ENCODE data around the gene AGBL3. TPM values are rescaled to one million over a fixed set of nuclear protein-coding genes. Genes with fewer than 3 reads are reported as not detected.

Gene AGBL3
- polyA plus RNA-seq, 2 of the 4 experiments (the other 2 are of a cell fraction), result 2.2 to 4.3 TPM

DNA sequence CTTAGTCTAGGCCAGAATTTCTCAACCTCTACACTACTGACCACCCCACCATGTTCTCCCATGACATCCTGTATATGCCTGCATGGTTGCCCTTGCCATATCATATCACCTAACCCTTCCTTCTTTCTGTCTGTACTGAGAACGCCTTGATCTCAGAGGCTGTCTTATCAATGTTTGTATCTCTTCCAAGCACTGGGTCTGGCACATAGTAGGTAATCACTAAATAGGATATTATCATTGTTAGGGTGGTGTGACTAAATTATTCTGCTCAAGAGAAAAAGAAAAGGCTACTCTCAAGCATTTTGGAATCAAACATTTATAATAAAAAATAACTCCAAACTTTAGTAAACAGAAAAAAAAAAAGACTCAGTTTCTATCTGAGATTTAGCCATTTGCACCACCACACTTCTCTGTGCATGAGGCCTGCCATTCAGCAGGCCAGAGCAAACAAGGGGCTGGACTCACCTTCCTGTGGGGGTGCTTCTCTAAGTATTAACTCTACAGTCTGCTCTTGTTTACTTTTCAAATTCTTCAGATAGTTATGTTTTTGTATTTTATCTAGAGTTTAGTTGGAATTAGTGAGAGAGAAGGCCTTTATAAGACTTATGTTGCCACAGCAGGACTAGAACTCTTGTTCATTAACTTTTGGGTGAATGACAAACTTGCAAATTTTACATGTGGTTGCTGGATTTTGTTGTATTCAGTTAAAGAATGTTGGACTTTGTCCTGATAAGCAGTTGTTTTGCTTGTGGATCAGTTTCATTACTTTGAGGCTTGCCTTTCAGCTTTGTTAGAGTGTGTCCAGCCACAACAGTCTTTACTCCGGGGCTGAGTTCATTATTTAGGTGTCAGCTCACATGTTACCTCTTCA lies 5.4 kb downstream of the AGBL3 start:
- FAIRE-seq (no peak), ATAC-seq (peak in 1 of 2 experiments; percentile 68; a peak in 3 of 6 replicates), DNase-seq (ENCODE audit: low read depth in 1 of 2, low spot score in 1 of 2) (peak in 1 of 2 experiments; percentile 33)
- Histone ChIP-seq H3K27ac (peak overlapping the region; percentile 56 to 71; a peak in 5 of 6 replicates), H3K4me2 (peak overlapping the region; percentile 65), H3K9me3 (no peaks in the 10 kb centered on the region), H3K4me3 (no peak overlapping the region; the same call in 2 of the 3 replicates), H3K4me1 (peaks cover 43% of the 10 kb centered on the region)
- ChIA-PET CTCF (interaction anchor here (1.6 kb wide), 1 partner anchor 283 kb away, joined by 3 read pairs; no protein-coding TSS in a partner anchor), POLR2A (no interaction called here)
- WGBS (ENCODE audit: missing lambda C conversion rate), result 23% methylated on average over 2 of the region's 2 CpGs
- TF ChIP-seq, protein P1, sequence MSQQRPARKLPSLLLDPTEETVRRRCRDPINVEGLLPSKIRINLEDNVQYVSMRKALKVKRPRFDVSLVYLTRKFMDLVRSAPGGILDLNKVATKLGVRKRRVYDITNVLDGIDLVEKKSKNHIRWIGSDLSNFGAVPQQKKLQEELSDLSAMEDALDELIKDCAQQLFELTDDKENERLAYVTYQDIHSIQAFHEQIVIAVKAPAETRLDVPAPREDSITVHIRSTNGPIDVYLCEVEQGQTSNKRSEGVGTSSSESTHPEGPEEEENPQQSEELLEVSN (IDR thresholded peaks at IDR 0.05; ENCODE audit: borderline replicate concordance, low read depth), result no peak
- TF ChIP-seq RNF2 (IDR thresholded peaks at IDR 0.05; ENCODE audit: borderline replicate concordance, low read depth) (no peak), MAFK (IDR thresholded peaks at IDR 0.05; ENCODE audit: partially characterized antibody) (no peak), HES2 (IDR thresholded peaks at IDR 0.05) (no peak), PBX3 (IDR thresholded peaks at IDR 0.05) (no peak), CBX2 (IDR thresholded peaks at IDR 0.05; ENCODE audit: borderline replicate concordance, low read depth) (no peak), JUN (IDR thresholded peaks at IDR 0.05) (0 out of 5 replicates have a peak, but pooled peaks of 1 of the 2 experiments have one; percentile 28)

- ChIA-PET CTCF (interaction anchor here (1.6 kb wide), 1 partner anchor 282 kb away, joined by 3 read pairs; no protein-coding TSS in a partner anchor), POLR2A (no interaction called here)
- H3K27ac ChIP-seq, result peak overlapping the region; percentile 56 to 71; a peak in 5 of 6 replicates
- no peak for TF ChIP-seq RCOR1 (IDR thresholded peaks at IDR 0.05; ENCODE audit: low read depth, low read length)
- H3K4me2 ChIP-seq, result peak overlapping the region; percentile 65
- WGBS (ENCODE audit: missing lambda C conversion rate), result 89% methylated on average over 6 of the region's 6 CpGs
- H3K4me3 ChIP-seq, result no peak overlapping the region
- no peak for FAIRE-seq
- H3K4me1 ChIP-seq, result peaks cover 39% of the 10 kb centered on the region
- no peak for ATAC-seq
- no peak for DNase-seq (ENCODE audit: low read depth in 1 of 2, low spot score in 1 of 2)
- H3K9me3 ChIP-seq, result no peaks in the 10 kb centered on the region
Observed at GRCh38 chr7:134992626-134993179, 6.4 kb downstream of the AGBL3 start.

DNA sequence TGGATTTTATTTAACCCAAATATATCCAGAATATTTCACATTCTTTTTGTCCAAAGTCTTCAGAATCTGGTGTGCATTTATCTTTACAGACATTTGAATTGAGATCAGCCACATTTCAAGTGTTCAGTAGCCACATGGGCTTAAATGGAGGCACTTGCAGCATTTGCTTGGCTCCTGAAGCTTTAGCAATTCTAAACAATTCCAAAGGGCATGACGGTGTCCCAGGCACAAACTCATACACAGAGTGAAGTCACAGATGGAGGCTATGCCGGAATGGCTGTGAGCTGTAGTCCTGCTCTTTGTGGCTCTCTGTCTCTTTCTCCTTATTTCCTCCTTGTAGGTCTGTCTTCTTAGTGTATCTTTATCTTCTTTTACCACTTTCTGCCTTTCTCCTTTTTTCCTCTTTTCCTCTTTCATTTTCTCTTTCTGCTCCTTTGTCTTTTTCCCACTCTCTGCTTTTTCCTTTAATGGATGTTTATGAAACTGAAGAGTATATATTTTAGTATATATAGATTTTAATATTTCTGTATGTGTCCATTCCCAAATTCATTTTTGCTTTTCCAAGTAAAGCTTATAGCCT lies 7.7 kb downstream of the AGBL3 start:
- no peak overlapping the region for H3K27ac ChIP-seq
- FAIRE-seq, result no peak
- ATAC-seq, result no peak
- no peak for TF ChIP-seq JUNB (IDR thresholded peaks at IDR 0.05)
- TF ChIP-seq RARB (CRISPR knock-in tag; IDR thresholded peaks at IDR 0.05), result no peak
- TF ChIP-seq HDAC2 (IDR thresholded peaks at IDR 0.05), result no peak
- TF ChIP-seq MAFK (IDR thresholded peaks at IDR 0.05; ENCODE audit: partially characterized antibody), result no peak
- TF ChIP-seq NR3C1 (IDR thresholded peaks at IDR 0.05), result no peak
- TF ChIP-seq, protein P2, sequence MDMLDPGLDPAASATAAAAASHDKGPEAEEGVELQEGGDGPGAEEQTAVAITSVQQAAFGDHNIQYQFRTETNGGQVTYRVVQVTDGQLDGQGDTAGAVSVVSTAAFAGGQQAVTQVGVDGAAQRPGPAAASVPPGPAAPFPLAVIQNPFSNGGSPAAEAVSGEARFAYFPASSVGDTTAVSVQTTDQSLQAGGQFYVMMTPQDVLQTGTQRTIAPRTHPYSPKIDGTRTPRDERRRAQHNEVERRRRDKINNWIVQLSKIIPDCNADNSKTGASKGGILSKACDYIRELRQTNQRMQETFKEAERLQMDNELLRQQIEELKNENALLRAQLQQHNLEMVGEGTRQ (IDR thresholded peaks at IDR 0.05), result no peak
- TF ChIP-seq, protein P1 (IDR thresholded peaks at IDR 0.05; ENCODE audit: borderline replicate concordance, low read depth), result no peak
- no peak for TF ChIP-seq CHD2 (IDR thresholded peaks at IDR 0.05; ENCODE audit: low read length, partially characterized antibody)
- TF ChIP-seq HOXB5 (CRISPR knock-in tag; IDR thresholded peaks at IDR 0.05), result no peak
- no peak for TF ChIP-seq ZNF302 (CRISPR knock-in tag; IDR thresholded peaks at IDR 0.05)
- TF ChIP-seq HES2 (IDR thresholded peaks at IDR 0.05), result no peak
- TF ChIP-seq, protein P3, sequence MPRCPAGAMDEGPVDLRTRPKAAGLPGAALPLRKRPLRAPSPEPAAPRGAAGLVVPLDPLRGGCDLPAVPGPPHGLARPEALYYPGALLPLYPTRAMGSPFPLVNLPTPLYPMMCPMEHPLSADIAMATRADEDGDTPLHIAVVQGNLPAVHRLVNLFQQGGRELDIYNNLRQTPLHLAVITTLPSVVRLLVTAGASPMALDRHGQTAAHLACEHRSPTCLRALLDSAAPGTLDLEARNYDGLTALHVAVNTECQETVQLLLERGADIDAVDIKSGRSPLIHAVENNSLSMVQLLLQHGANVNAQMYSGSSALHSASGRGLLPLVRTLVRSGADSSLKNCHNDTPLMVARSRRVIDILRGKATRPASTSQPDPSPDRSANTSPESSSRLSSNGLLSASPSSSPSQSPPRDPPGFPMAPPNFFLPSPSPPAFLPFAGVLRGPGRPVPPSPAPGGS (IDR thresholded peaks at IDR 0.05), result no peak
- H3K4me2 ChIP-seq, result no peak overlapping the region
- WGBS (ENCODE audit: missing lambda C conversion rate), result 90% methylated on average over 2 of the region's 2 CpGs
- POLR2A ChIA-PET, result no interaction called here
- no peaks in the 10 kb centered on the region for H3K9me3 ChIP-seq
- H3K4me3 ChIP-seq, result no peak overlapping the region
- CTCF ChIA-PET, result no interaction called here
- H3K4me1 ChIP-seq, result peaks cover 30% of the 10 kb centered on the region
- no peak for DNase-seq (ENCODE audit: low read depth in 1 of 2, low spot score in 1 of 2)
